Activated T-helper 1 cell treated with Interleukin-2 at 50 U/mL for 16 hours (primary cell): Measurements from ENCODE around the gene GPR52.
"Not testable (repeated sequence)": the region's sequence is repeated elsewhere in the genome, so short reads cannot be mapped to it uniquely, and the experiment has no call there.

Experiments
- DNase-seq: peaks from one replicate; pipeline ENCODE4 v3.0.0-alpha.2; 2020; ENCODE audit warnings: low read depth

The GPR52 gene, protein sequence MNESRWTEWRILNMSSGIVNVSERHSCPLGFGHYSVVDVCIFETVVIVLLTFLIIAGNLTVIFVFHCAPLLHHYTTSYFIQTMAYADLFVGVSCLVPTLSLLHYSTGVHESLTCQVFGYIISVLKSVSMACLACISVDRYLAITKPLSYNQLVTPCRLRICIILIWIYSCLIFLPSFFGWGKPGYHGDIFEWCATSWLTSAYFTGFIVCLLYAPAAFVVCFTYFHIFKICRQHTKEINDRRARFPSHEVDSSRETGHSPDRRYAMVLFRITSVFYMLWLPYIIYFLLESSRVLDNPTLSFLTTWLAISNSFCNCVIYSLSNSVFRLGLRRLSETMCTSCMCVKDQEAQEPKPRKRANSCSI

DNA sequence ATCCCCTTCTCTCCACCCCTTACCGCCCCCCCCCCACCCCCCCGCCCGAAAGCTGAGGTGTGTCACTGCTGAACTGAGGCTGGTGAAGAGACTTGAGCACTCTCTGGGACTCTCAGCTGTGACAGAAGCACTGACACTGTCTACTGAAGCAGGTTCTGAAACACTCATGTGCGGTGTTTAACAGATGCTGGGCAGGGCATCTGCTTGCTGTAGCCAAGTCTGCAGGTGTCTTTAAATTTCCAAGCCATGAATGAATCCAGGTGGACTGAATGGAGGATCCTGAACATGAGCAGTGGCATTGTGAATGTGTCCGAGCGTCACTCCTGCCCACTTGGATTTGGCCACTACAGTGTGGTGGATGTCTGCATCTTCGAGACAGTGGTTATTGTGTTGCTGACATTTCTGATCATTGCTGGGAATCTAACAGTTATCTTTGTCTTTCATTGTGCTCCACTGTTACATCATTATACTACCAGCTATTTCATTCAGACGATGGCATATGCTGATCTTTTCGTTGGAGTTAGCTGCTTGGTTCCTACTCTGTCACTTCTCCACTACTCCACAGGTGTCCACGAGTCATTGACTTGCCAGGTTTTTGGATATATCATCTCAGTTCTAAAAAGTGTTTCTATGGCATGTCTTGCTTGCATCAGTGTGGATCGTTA is at the start of gene GPR52:
Gene GPR52 (plus strand): TSS at position 99 of the 665 bp plus-strand sequence. CDS start 148 bp downstream, at position 247.
- DNase-seq = no peak

- DNase-seq = no peak
Measured at GRCh38 chr1:174398246-174398645, 49.5 kb upstream of the GPR52 start.

DNA sequence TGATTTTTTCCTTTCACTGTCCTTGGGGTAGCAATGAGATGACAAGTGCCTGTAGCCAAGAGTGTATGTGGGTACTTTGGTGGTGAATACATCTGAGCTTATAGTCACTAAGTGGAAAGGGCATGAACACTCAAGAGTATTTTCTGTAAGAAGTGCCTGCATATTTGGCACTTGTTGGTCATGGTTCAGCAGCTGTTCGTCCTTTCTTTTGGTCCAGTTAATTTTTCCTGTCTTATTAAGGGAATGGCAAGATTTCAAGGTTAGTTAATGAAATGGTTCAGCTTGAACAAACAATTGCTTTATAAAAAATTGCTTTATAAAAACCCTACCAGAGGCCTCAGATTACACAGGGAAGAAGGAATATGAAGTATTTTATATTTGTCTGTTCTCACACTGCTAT is 48.6 kb upstream of the GPR52 start:
- no peak for DNase-seq

GRCh38 chr1:174401075-174401474 is 46.7 kb upstream of the GPR52 start:
- no peak for DNase-seq

DNA sequence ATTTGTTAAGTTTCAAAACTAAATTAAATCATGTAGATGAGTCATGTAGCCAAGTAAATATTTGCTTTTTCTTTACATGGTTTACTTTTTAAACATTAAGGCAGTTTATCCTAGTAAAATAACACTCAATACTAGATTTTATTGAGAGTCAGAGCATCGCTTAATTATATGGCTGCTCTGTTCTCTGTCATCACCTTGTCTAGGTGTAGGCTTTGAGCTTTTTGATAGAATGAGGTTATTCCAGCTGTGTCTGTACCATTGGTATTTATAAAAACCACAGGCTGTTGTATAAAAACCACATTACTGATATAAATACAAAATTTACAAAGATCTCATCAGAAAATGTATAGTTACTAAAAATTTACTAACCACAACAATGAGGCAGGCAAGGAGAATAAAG is 42.5 kb upstream of the GPR52 start:
- DNase-seq = no peak

DNA sequence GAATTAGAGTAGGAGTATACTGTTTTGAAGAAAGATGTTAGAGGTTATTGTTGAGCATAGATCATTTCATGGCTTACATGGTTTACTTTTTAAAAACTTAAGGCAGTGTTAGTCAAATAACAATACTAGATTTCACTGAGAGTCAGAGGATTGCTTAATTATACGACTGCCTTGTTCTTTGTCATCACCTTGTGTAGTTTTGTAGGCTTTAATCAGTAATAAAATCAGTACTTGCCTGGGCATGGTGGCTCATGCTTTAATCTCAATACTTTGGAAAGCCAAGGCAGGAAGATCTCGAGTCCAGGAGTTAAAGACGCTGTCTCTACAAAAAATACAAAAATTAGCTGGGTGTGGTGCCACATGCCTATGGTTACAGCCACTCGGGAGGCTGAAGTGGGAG is 41.3 kb upstream of the GPR52 start:
- no peak for DNase-seq

DNA sequence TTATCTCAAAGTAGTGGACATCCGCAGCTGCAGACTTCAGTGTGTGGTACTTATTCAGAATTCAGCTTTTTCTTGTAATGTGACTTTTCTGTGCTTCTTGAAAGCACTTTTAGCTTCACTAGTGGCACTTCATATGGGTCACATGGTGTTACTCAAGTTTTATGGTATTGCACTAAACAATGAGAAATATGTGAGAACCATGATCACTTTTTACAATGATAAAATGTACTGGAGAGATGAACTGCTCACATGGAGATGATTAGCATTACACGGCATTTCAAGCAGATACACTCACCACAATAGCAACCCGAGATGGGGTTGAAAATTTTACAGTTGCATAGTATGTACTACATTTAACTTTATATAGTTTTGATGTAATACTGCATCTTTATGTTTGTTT is 40.1 kb upstream of the GPR52 start:
- DNase-seq = no peak

DNA sequence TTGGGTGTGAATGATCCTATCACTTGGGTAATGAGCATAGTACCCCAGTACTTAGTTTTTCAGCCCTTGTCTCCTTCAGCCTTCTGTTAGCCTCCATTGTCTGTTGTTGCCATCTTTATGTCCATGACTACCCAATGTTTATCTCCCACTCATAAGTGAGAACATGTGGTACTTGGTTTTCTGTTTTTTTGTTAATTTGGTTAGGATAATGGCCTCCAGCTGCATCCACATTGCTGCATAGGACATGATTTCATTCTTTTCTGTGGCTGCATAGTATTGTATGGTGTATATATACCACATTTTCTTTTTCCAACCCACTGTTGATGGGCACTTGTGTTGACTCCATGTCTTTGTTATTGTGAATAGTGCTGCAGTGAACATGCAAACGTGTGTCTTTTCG is 39.6 kb upstream of the GPR52 start:
- DNase-seq = no peak

- DNase-seq = not testable (repeated sequence)
Measured at GRCh38 chr1:174409801-174410200, 38.0 kb upstream of the GPR52 start.

GRCh38 chr1:174413632-174414031 is 34.1 kb upstream of the GPR52 start:
- no peak for DNase-seq

DNA sequence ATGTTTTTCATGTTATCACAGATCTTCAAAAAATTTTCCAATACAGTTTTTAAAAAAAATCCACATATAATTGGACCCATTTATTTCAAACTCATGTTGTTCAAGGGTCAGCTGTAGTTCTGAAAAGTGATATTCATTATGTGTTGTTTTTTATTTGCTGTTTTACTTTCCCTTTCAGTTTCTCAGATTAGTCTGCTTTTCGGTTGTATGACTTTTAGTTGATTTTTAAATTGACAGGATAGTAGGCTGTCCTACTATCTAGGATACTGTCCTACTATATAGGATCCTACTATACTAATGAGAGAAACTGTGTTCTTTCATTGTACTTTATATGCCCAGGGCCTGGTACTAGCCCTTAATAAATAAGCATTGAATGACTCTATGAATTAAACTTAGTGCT is 33.6 kb upstream of the GPR52 start:
- no peak for DNase-seq

GRCh38 chr1:174415506-174415905 is 32.3 kb upstream of the GPR52 start:
- no peak for DNase-seq

DNA sequence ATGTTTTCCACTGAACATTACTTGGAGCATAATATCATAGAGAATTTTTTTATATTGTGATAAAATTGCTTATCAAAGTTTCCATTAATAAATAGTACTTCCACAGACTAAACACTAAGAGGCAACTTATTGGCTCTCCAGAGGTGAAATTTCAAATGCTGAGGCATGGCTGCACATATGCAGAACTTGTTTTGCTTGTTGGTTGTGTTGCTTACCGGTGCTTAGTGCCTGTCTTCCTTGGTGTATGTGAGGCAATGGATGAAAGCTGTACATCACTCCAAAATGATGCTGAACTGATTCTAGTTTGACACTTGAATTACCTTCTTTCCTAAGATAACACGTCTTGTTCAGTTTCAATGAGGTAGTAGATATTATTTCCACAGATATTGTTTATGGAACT is 29.8 kb upstream of the GPR52 start:
- no peak for DNase-seq

DNA sequence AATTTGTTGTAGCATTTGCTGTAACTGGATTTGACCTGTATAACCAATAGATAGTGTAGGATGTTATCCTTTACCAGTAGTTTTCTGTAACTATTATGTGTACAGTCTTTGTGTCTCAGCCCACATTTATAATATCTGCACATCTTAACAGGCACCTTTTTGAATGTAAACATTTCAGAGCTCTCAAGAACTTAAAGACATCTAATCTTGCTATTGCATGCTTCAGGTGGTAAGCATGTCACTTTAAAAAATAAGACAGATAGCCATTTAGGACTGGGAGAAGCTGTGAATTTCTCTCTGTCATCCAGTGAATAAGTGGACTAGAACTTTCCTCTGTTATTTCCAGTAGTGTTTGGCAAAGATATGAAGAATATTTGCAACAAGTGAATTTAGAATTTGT is 22.6 kb upstream of the GPR52 start:
- no peak for DNase-seq

DNA sequence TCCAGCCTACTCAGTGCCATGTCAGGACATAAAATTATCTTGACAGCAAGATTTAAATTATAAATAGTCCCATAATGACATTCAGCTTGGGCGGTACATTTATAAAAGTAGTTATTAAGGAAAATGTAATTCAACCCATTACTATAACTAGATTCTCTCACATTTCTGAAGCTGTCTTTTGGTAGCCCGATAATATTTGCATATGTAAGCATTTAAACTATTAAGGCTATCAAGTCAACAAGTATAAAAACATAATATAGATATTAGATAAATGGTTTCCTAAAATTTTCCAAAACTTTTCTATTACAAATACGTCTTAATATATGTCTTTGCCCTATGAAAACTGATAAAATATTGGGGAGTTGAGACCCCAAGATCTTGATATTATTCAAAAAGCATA is 21.6 kb upstream of the GPR52 start:
- no peak for DNase-seq

GRCh38 chr1:174428033-174428432 is 19.7 kb upstream of the GPR52 start:
- DNase-seq = no peak

DNA sequence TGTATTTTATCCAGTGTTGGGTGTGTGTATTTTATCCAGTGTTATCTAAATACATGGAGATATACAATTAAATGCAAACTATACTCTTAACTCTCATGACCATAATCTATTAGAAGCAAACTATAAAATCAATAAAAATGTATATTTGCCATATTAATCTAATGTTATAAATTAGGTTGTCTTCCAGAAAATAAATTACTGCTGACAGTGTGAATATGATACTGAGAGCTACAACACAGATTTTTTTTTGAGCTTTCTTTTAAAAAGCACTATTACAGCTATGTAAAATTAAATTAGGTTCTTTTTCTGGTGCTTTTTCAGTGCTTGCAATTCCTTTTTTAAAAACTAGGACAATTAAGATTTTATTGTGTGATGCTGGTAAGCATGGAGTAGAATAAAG is 19.0 kb upstream of the GPR52 start:
- DNase-seq = no peak

DNA sequence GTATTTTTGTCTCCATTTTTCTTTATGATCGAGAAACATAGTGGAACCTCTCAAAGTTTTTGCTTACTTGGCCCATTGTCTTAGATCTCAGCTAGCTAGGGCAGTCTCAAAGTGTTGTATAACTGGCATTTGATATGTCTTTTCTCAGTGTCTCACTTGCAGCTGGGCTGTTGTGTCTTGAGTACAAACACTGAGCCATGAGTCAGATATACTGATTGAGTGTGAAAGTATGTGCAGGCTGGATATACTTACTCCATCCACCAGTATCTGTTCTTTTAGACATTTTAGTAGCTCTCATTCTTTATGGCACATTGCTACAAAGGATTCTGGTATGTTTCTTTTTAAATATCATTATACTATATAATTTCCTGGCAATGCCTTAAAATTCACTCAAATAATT is 14.3 kb upstream of the GPR52 start:
- no peak for DNase-seq

GRCh38 chr1:174445351-174445750 is 2.4 kb upstream of the GPR52 start:
- DNase-seq = no peak

GRCh38 chr1:174445817-174446216 is 1.9 kb upstream of the GPR52 start:
- no peak for DNase-seq

- DNase-seq = no peak
Measured at GRCh38 chr1:174448531-174448883, 743 bp downstream of the GPR52 start.

DNA sequence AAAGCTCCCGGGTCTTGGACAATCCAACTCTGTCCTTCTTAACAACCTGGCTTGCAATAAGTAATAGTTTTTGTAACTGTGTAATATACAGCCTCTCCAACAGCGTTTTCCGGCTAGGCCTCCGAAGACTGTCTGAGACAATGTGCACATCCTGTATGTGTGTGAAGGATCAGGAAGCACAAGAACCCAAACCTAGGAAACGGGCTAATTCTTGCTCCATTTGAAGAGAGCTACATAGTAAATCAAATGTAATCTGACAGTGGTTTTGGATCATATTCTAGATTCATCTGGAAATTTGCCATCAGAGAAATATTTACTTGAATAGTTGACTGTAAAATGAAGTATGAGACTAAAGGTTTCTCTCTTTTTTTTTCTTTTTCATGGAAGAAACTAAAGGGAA is 1.2 kb downstream of the GPR52 start:
- no peak for DNase-seq

- DNase-seq = no peak
Measured at GRCh38 chr1:174451408-174451807, 3.6 kb downstream of the GPR52 start.

GRCh38 chr1:174465855-174466254 is 18.1 kb downstream of the GPR52 start:
- DNase-seq = no peak
